NOMO-1 (cell line): ENCODE measurements around the gene EIF4A2.
"Not testable (repeated sequence)": the region's sequence is repeated elsewhere in the genome, so short reads cannot be mapped to it uniquely, and the experiment has no call there.

Source experiments
- DNase-seq, 2 experiments: peaks; one replicate each; lab custom pipeline; 2025; ENCODE audit not compliant: unreplicated experiment in 2 of 2; lab: John Stamatoyannopoulos, UW

EIF4A2 gene

DNA sequence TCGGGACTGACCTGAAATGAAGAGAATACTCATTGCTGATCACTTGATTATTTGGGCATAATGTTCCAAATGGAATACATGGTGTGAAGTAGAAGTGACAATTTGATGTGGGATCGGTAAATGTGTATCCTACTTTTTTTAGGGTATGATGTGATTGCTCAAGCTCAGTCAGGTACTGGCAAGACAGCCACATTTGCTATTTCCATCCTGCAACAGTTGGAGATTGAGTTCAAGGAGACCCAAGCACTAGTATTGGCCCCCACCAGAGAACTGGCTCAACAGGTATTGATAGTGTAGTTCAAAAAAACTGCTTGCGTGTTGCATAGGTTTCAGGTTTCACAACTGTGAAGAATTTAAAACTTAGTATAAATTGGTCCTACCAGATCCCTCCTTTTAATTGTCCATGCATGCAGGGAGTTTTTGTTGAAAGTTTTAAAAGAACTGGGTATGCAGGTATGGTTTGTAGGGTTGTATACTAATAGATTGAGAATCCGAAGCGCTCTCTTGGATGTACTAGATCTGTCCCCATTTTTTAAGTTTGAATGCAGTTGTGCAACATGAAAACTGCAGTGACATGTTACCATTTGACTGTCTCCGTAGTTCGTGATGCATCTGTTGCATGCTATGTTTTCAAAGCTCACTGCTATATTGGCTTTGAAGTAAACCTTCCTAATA, 1.6 kb downstream of the EIF4A2 start:
- peak in 1 of 2 experiments; percentile 35 for DNase-seq

DNA sequence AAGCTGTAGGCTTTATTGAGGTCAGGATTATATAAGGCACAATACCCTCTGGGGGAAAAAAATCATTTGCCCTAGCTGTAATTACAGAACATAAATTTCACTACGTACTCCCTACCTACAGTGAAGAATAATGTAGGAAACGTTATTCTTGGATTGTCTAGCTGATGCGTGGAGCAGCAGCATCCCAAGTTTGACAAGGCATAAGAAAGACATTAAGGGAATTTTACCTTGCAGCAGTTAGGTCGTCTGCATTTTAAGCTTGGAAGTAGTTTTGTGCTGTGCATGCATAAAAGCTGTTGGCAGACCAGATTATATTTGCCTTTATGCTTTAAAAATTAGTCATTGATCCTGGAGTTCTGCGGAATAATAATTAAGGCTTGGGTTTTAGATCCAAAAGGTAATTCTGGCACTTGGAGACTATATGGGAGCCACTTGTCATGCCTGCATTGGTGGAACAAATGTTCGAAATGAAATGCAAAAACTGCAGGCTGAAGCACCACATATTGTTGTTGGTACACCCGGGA, 2.2 kb downstream of the EIF4A2 start:
- no peak for DNase-seq

DNA sequence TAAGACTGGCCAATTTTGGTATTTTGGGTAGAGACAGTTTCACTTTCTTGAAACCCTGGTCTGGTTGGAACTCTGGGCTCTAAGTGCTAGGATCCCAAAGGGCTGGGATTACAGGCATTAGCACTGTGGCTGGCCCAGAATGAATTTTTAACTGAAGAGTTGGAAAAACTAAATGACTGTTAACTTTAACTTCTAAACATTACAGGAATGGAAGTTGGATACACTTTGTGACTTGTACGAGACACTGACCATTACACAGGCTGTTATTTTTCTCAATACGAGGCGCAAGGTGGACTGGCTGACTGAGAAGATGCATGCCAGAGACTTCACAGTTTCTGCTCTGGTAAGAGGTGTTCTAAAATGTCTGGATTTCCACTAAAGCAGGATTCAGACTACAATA, 3.5 kb downstream of the EIF4A2 start:
- no peak for DNase-seq

DNA sequence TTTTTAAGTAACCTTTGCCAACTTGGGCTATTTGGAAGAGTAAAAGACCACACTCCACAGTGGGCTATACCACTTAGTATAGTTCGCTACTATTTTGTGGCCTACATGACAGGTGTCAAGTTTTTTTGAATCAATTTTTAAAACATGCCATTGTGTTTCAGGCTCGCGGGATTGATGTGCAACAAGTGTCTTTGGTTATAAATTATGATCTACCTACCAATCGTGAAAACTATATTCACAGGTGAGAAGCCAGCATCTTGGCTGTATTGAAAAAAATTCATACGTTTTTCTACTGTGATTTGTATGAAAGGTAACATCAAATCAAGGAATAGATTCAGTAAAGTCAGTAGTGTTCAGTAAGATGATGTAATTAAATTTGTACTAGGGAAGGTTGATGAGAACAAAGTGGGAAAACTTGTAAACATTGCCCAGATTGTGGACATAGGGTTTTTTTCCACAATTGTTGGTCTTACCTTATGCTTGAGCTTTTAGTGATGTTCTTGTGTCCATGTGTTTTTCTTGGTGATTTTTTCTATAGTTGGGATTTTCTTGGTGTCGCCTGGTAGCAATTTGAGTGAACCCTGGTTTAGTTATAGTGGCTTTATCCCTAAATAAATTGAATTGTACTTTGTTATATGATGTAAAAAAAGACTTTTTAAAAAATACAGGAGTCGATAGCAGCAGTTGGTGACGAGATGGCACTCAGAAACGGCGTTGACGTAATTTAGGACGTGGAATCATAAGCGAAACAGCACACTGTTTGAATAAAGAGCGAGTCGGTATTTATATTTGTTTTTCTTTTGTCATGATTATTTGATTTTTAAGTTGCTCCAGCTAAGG, 4.5 kb downstream of the EIF4A2 start:
- no peak for DNase-seq

DNA sequence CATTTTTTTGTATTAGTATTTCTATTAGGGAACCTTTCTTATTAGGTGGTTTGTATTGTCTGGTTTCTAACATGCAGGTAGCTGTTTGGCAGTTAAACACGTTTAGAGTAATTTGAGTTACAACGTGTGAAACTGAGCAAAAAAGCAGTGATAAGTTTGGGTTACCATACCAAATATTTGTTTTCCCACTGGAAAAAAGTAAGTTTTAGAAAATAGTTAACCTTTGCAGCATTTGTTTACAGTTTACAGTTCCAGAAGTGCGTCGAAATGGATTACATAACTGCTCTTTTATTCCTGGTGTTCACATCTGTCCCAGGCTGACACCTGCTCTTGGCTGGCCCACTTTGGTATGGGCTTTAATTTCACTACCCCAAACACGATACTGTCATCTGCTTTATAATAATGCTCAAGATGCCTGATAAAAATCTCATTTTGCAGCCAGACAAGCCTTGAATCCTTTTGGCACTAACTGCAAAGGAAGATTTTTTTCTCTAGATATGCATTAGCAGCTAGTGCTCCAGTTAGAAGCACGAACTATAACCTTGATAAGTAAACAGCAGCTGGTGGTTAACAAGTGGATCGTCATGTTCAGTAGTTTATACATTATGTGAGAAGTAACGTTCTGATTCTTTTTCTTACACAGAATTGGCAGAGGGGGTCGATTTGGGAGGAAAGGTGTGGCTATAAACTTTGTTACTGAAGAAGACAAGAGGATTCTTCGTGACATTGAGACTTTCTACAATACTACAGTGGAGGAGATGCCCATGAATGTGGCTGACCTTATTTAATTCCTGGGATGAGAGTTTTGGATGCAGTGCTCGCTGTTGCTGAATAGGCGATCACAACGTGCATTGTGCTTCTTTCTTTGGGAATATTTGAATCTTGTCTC, 5.3 kb downstream of the EIF4A2 start:
- DNase-seq = no peak

DNA sequence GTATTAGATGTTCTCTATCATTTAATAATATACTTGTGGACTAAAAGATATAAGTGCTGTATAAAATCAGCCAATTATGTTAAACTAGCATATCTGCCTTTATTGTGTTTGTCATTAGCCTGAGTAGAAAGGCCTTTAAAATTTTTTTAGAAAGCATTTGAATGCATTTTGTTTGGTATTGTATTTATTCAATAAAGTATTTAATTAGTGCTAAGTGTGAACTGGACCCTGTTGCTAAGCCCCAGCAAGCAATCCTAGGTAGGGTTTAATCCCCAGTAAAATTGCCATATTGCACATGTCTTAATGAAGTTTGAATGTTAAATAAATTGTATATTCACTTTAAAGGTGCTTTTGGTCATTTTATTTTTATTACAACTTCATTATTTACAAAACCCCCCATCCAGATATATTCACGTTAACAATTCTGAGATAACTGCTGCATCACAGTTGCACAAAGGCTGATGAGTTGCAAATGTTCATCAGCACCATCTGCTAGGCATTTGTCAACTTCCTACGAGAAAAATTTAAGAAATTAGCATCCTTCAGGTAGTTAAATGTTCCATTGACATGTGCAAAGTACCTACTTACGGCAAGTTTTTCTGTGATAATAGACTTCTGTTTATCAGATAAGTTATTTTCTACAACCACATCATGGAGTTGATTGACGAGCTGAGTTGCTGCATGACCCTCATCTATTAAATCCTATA, 6.3 kb downstream of the EIF4A2 start:
- DNase-seq = peak in 1 of 2 experiments; percentile 40

DNA sequence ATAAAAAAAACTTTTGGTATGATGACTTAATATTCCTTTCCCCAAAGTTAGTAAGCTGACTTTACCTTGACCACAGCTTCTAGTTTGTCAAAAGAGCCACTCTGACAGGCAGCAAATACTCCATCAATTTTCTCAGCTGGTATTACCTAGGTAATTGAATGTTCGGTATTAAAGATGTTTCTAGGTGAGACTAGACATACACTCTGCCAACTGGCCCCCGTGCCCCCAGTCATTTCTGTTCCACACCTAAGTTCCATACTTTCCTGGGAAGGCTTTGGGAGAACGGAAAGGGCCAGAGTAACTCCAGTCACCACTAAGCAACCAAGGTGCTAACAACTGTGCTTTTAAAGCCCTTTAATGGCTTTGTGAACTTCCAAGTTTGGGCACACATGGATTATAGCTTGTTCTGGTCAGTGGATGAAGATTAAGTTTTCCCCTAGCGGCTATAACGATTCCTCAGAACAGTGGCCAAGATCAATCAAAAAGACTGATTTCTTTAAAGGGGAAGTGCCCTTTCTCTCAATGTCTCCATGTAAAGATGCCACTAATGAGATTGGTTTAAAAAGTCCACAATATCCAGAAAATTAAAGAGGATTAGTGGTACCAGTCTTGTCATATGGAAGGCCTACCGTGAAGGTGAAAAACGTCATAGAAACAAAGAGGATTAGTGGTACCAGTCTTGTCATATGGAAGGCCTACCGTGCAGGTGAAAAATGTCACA, 7.0 kb downstream of the EIF4A2 start:
- DNase-seq = peak in 1 of 2 experiments; percentile 45

DNA sequence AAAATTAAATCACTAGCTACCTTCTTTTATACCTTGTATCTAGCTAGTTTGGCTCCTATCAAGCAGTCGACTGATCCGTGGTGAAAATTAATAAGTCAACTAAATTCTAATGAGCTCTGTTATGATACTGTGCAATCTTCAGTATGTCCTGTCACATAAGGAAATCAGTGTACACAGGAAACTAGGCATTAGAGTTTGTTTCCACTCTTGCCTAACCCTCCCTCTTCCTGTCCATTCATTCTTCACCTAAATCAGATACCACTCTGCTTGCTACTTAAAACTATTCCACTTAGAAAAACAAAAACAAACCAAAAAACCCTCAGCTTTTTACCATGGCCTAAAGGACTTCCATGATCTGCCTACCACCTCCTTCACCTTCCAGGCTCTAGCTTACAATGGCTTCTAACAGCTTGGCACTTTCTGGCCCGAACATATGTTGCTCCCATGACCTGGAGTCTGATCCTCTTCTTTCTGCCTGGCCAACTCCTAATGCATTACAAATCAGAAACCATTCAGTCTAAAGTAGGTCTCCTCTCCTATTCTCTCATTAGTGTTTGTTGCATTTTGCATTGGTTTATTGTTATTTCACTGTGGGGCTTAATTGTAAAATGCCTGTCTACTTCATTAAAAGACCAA, 15.0 kb downstream of the EIF4A2 start:
- no peak for DNase-seq

DNA sequence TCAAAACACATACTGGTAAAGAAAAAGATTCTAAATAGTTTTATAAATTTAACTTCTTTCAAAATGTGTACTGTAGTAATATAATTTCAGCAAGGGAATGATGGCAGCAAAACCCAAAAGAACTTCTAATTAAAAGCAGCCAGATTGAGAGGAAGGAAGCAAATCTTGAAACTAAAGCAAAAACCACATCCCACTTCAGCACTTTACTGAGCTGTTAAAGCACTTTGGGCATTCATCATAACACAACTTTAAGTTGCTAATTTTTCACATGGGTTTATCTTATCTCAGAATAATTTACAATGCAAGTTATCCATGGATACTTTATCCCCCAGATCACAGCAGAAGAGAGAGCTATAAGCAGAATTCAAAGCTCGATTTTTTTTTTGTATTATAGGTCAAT, 16.9 kb downstream of the EIF4A2 start:
- DNase-seq = no peak

DNA sequence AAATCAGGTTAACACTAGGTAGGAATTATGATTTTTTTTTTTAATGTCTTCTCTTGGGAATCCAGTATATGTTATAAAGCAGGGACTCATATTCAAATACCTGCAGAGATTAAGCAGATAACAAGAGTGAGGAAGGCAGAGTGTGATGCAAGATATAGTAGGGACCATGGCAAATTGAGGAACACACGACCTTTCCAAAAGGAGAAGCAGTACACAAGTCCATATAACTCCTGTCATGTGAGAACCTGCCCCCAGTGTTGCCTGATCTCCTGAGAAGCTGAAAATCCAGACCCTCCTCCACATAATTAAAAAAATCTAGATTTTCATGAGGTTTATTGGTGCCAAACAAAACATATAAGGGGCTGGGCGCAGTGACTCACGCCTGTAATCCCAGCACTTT, 19.3 kb downstream of the EIF4A2 start:
- no peak for DNase-seq

DNA sequence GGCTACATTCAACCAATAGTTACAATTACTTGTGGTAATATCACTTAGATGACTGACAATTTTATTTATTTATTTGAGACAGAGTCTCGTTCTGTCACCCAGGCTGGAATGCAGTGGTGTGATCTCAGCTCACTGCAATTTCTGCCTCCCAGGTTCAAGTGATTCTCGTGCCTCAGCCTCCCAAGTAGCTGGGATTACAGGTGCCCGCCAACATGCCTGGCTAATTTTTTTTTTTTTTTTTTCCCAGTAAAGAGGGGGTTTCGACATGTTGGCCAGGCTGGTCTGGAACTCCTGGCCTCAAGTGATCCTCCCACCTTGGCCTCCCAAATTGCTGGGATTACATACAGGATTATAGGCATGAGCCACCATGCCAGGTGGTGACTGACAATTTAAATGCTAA, 20.1 kb downstream of the EIF4A2 start:
- not testable (repeated sequence) for DNase-seq

DNA sequence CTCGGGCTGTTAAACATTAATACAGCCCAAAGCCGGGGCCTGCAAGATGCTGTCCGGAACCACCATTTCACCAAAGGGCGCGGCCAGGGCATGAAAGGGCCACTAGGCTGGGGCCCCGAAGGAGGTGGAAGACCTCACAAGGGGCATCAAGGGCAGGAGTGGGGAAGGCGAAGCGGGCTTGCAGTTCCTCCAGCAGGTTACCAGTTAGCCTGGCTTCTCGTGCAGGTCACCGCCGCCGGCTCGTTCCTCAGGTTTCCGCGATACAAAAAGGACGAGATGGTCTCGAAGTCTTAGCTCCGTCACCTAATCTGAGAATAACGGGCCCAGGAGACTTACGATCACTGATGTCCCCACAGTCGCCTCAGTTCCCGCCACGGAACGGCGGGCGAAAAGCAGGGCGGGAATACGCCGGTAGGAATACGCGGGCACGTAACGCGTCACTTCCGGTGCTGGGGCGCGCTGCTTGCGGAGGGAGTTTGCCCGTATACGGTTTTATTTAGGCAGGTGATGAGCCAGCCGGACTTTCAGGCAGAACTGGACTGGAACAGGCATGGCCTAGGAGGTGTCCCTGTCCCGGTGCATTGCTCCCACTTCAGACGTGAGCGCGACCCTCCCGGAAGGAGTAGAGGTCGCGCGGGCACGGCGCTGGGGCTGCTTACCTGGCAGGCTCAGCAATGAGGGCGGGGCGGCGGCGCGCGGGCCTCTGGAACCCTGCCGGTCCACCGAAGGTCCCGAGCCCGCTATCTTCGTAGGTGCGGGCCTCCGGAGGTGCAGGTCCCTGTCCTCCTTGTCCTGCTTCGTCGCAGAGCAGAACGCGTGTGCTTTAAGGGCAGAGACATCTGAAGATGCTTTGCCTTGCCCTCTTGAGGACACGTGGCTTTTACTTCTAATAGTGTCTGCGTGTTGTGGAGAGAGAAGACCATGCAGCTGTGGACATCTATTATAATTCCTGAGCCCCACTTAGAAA, 23.0 kb downstream of the EIF4A2 start, which contains the start of gene RFC4:
RFC4 (minus strand) TSS at position 394 of the 967 bp plus-strand sequence. CDS start 1,769 bp downstream, outside the sequence.
- DNase-seq = peak; percentile 84 to 91

DNA sequence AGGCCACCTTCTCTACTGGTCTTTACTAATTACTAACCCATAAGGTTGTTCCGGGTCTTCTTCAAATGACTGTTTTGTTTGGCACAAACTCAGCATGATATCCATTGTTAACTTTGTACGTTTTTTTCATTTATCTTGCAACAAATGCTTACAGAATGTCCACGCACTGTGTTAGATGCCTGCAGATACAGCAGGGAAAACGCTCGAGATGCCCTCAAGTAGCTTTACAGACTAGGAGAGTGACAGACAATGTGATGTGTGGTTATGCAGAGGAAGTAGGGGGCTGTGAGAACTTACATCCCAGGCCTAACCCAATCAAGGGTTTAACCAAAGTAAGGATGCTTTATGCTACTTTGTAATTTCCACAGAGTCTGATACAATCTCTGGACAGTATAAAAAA, 23.9 kb downstream of the EIF4A2 start:
- DNase-seq = no peak

DNA sequence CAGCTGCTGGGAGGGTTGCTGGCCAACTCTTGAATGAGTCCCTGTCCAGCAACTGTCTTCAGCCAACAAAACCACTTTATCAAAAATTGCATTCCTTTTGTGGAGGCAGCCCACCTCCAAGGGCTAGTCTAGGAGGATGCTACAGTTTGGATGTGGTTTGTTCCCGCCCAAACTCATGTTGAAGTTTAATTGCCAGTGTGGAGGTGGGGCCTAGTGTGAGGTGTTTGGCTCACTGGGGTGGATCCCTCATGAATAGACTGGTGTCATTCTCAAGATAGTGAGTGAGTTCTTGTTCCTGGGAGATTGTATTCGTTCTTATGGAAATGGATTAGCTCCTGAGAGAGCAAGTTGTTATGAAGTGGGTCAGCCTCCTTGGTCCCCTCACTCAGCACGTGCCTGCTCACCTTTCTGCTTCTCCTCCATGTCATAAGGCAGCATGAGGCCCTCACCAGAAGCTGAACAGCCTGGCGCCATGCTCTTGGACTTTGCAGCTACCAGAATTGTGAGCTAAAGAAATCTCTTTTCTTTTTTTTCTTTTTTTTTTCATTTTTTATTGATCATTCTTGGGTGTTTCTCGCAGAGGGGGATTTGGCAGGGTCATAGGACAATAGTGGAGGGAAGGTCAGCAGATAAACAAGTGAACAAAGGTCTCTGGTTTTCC, 27.1 kb downstream of the EIF4A2 start:
- no peak for DNase-seq

DNA sequence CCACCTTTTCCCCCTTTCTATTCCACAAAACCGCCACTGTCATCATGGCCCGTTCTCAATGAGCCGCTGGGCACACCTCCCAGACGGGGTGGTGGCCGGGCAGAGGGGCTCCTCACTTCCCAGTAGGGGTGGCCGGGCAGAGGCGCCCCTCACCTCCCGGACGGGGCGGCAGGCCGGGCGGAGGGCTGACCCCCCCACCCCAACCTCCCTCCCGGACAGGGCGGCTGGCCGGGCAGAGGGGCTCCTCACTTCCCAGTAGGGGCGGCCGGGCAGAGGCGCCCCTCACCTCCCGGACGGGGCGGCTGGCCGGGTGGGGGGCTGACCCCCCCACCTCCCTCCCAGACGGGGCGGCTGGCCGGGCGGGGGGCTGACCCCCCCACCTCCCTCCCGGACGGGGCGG, 27.9 kb downstream of the EIF4A2 start:
- DNase-seq = not testable (repeated sequence)

DNA sequence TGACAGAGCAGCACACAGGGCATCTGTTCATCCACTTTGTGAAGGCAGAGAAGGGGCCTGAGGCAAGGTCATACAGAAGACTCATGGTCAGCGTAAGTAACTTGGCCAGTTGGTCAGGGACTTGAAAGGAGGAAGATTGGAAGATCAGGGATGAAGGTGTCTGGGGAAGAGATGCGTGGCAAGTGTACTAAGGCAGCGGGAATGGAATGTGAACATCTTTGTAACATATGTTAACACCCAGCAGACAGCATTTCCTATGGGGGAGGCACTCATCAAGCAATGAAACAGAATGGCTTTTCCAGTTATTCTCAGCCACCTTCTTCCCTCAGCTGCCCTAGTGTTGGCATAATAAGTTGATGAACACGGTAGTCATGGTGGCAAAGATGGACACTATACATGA, 30.7 kb downstream of the EIF4A2 start:
- no peak for DNase-seq

DNA sequence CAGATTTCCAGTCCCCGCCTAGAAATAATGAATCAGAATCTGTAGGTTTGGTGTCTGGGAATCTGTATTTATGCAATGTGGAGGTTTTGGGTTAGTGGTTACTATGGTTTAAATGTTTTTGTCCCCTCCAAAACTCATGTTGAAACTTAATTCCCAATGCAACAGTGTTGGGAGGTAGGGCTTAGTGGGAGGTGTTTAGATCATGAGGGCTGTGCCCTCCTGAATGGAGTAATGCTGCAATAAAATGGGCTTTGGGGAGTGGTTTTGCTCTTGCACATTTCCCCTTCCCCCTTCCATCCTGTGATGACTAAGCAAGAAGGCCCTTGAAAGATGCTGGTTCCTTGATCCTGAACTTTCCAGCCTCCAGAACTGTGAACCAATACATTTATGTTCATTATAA, 32.1 kb downstream of the EIF4A2 start:
- DNase-seq = peak; percentile 71 to 86
